Lower leg skin (tissue), 4 donors: ENCODE results near the gene PVALB. TPM values are rescaled to one million over a fixed set of nuclear protein-coding genes. Genes with fewer than 3 reads are reported as not detected.

Source experiments
- DNase-seq, 2 donors: peaks; one replicate each; pipeline ENCODE4 v3.0.0-alpha.2; 2019; ENCODE audit warnings: low spot score in 2 of 2
- H3K4me3 ChIP-seq: fragments of 200-600 bp; sonication (generic); 2 replicates; pipeline ENCODE4 v1.5.1; 2017; ENCODE audit warnings: mild to moderate bottlenecking, low read depth; ENCODE audit not compliant: poor library complexity, severe bottlenecking
- POLR2A ChIP-seq, 2 donors: fragments of 450-650 bp; IDR thresholded peaks; one replicate each; pipeline ENCODE4 v1.6.1; 2016 to 2017; ENCODE audit warnings: antibody characterized with exemption in 2 of 2, mild to moderate bottlenecking in 1 of 2, moderate library complexity in 1 of 2
- whole genome bisulfite sequencing, 2 donors: methylation state at CpG; one replicate each; pipeline ENCODE4 v1.1.5; 2018; 5-methylcytosine and 5-hydroxymethylcytosine counted together
- intact Hi-C: fragments of 100-400 bp; cut with DNase I; formaldehyde crosslinking; loops from one replicate; pipeline ENCODE4 v1.15.0; 2023; ENCODE audit warnings: low total_unique reads
- total RNA-seq, 4 donors: library from RNA; depleted of rRNA; stranded (reverse); fragments of >200 nt; gene quantifications; one replicate each; pipeline ENCODE4 v1.1.0, GENCODE V29; 2016
- TF ChIP-seq, protein P1 (sequence below), 3 donors: fragments of 450-650 bp; IDR thresholded peaks; one replicate each; pipeline ENCODE4 v1.5.1; 2016; ENCODE audit warnings: antibody characterized with exemption in 3 of 3, mild to moderate bottlenecking in 3 of 3, moderate library complexity in 2 of 3

Gene PVALB
- total RNA-seq, 4 donors from 2014 or later, result not detected

DNA sequence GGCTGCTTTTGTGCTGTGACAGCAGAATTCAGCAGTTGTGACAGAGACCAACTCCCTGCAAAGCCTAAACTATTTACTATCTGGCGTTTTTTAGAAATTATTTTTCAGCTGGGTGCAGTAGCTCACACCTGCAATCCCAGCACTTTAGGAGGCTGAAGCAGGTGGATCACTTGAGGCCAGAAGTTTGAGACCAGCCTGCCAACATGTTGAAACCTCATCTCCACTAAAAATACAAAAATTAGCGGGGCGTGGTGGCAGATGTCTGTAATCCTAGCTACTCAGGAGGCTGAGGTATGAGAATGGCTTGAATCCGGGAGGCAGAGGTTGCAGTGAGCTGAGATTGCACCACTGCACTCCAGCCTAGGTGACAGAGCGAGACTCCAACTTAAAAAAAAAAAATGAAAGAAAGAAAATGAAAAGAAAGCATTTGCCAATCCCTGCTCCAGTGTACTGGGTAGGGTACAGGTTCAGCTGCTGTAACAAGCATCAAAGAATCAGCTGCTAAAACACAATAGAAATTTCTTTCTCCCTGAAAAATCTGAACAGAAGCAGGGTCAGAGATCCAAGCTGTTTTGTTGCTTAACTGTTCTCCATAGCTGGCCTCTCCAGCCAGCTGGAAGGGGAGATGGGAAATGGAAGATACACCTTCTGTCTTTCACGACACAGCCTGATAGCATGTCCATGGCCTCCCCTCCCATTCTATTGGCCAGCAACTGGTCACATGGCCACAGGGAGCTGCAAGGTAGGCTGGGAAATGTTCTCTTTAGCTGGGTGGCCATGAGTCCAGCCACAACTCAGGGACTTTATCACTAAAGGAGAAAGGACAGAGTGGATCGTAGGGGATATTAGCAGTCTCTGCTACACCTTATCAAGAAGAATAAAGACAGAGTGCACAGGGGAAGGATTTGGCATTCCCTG is 35.5 kb upstream of the PVALB start:
- DNase-seq, result no peak
- intact Hi-C loops, result no loop called here
- WGBS, 2 donors, result 86 to 87% methylated on average over 7 of the region's 7 CpGs
- H3K4me3 ChIP-seq, result no peak overlapping the region
- no peak for TF ChIP-seq POLR2A (IDR thresholded peaks at IDR 0.05)

GRCh38 chr22:36850682-36851081 is 33.8 kb upstream of the PVALB start:
- WGBS, 2 donors, result 75 to 86% methylated on average over 10 of the region's 10 CpGs
- DNase-seq, result no peak
- H3K4me3 ChIP-seq, result no peak overlapping the region
- TF ChIP-seq, protein P1, sequence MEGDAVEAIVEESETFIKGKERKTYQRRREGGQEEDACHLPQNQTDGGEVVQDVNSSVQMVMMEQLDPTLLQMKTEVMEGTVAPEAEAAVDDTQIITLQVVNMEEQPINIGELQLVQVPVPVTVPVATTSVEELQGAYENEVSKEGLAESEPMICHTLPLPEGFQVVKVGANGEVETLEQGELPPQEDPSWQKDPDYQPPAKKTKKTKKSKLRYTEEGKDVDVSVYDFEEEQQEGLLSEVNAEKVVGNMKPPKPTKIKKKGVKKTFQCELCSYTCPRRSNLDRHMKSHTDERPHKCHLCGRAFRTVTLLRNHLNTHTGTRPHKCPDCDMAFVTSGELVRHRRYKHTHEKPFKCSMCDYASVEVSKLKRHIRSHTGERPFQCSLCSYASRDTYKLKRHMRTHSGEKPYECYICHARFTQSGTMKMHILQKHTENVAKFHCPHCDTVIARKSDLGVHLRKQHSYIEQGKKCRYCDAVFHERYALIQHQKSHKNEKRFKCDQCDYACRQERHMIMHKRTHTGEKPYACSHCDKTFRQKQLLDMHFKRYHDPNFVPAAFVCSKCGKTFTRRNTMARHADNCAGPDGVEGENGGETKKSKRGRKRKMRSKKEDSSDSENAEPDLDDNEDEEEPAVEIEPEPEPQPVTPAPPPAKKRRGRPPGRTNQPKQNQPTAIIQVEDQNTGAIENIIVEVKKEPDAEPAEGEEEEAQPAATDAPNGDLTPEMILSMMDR (IDR thresholded peaks at IDR 0.05), result no peak
- TF ChIP-seq POLR2A (IDR thresholded peaks at IDR 0.05), result no peak
- intact Hi-C loops, result no loop called here

- 83 to 89% methylated on average over 14 of the region's 14 CpGs for WGBS, 2 donors
- no peak for TF ChIP-seq POLR2A (IDR thresholded peaks at IDR 0.05)
- TF ChIP-seq, protein P1 (IDR thresholded peaks at IDR 0.05), result no peak
- intact Hi-C loops, result no loop called here
- no peak overlapping the region for H3K4me3 ChIP-seq
- no peak for DNase-seq
These were observed 33.2 kb upstream of the PVALB start for GRCh38 chr22:36850056-36850455.

DNA sequence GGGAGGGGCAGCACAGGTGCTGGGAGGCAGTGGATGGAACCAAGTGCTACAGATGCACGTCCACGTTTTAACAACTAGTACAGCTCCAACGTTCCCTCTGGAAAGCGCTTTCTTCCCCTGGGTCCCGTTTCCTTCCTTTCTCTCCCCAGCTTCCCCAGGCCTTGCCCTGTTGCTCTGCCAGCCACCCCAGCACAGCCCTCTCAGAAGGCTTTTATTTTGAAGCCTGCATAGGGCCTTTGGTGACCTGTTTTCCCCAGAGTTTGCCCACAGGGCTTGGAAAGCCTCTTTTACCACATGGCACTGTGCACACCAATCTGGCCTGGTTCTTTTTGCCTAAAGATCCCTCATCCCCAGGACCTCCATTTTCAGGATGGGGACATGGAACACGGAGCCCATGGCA is 30.1 kb upstream of the PVALB start:
- TF ChIP-seq POLR2A (IDR thresholded peaks at IDR 0.05), result no peak
- TF ChIP-seq, protein P1 (IDR thresholded peaks at IDR 0.05), result no peak
- intact Hi-C loops, result no loop called here
- H3K4me3 ChIP-seq, result no peak overlapping the region
- DNase-seq, result no peak
- 43 to 53% methylated on average over 6 of the region's 6 CpGs for WGBS, 2 donors

- intact Hi-C loops, result no loop called here
- TF ChIP-seq POLR2A (IDR thresholded peaks at IDR 0.05), result no peak
- TF ChIP-seq, protein P1 (IDR thresholded peaks at IDR 0.05), result no peak
- 74 to 79% methylated on average over 5 of the region's 5 CpGs for WGBS, 2 donors
- H3K4me3 ChIP-seq, result no peak overlapping the region
- DNase-seq, result no peak
These were observed 29.4 kb upstream of the PVALB start for GRCh38 chr22:36846271-36846670.

DNA sequence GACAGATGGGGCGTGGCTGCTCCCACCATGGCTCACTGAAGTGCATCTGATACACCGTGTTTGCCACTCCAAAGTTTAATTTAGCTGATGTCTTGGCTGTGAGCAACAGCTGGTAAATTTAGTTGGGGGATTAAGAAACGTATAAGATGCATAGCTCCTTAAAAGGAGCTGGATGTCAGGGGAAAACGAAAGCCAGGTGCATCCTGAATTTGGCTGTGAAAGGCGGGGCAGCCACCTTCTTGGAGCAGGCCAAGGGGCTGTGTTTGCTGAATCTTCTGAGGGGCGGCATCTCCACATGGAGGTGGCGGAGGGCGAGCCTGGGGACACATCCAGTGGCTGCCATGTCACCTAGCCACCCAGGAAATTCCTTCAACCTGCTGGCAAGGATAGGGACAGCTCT is 23.3 kb upstream of the PVALB start:
- H3K4me3 ChIP-seq, result no peak overlapping the region
- no peak for TF ChIP-seq POLR2A (IDR thresholded peaks at IDR 0.05)
- WGBS, 2 donors, result 65 to 76% methylated on average over 8 of the region's 8 CpGs
- intact Hi-C loops, result no loop called here
- no peak for DNase-seq
